Measurements from ENCODE around the gene INSRR.

INSRR gene

DNA sequence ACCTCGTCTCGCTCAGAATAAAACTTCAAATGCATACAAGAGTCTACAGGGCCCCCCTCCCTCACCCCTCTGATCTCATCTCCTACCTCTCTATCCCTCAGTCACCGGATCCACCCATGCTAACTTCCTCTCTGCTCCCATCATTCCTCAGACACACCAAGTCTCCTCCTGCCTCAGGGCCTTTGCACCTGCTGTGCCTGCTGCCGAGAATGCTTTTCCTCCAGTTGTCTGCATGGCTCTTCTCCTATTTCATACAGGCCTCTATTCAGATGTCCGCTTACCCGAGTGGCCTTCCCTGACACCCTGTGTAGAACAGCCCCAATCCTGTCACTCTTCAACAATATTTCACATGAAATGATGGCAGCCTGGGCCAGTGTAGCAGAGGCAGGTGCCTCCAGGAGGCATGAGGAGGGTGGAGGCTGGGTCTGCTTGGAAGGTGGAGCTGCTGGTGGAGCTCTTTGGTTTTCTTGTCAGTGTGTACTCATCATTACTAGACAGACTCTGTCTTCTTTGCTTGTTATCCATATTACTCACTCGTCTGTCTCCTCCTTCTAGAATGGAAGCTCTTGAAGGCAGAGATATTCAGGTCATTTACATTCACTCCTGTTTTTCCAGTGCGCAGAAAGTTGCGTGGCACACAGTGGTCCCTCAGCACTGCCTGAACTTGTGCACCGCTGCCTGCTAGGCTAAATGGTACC lies 46.5 kb downstream of the INSRR start:
- H3K4me3 ChIP-seq (ENCODE audit: low read length): no peak overlapping the region
- peaks cover 8% of the 10 kb centered on the region for H3K27me3 ChIP-seq (ENCODE audit: control insufficient read depth, insufficient read depth, low read length)
- no peaks in the 10 kb centered on the region for H3K9me3 ChIP-seq (ENCODE audit: control insufficient read depth, low read length)
- H3K36me3 ChIP-seq (ENCODE audit: control insufficient read depth, insufficient read depth, low read length): no peaks in the 10 kb centered on the region
- H3K9ac ChIP-seq (ENCODE audit: low read length): no peak overlapping the region
- H3K4me1 ChIP-seq (ENCODE audit: control insufficient read depth, insufficient read depth, low read length): peaks cover 26% of the 10 kb centered on the region

DNA sequence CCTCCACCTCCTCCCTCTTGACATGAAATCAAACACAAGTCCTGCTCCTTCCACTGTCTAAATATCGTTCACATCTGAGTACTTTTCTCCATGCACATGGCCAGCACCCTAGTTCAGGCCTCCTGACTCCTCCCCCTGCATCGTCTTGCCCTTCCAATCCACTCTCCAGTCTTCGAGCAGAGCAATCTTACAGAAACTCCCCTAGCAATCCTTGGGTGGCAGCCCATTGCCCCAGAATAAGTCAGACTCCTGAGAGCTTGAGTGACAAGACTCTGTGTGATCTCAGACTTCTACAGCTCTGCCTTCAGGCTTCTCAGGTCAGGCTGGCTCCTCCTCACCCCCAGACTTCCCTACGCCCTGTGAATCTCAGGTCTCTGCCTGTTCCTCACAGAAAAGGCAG lies 47.7 kb downstream of the INSRR start:
- no peak overlapping the region for H3K9ac ChIP-seq (ENCODE audit: low read length)
- no peaks in the 10 kb centered on the region for H3K36me3 ChIP-seq (ENCODE audit: control insufficient read depth, insufficient read depth, low read length)
- H3K4me3 ChIP-seq (ENCODE audit: low read length): no peak overlapping the region
- H3K27me3 ChIP-seq (ENCODE audit: control insufficient read depth, insufficient read depth, low read length): peaks cover 8% of the 10 kb centered on the region
- peaks cover 26% of the 10 kb centered on the region for H3K4me1 ChIP-seq (ENCODE audit: control insufficient read depth, insufficient read depth, low read length)
- H3K9me3 ChIP-seq (ENCODE audit: control insufficient read depth, low read length): no peaks in the 10 kb centered on the region

DNA sequence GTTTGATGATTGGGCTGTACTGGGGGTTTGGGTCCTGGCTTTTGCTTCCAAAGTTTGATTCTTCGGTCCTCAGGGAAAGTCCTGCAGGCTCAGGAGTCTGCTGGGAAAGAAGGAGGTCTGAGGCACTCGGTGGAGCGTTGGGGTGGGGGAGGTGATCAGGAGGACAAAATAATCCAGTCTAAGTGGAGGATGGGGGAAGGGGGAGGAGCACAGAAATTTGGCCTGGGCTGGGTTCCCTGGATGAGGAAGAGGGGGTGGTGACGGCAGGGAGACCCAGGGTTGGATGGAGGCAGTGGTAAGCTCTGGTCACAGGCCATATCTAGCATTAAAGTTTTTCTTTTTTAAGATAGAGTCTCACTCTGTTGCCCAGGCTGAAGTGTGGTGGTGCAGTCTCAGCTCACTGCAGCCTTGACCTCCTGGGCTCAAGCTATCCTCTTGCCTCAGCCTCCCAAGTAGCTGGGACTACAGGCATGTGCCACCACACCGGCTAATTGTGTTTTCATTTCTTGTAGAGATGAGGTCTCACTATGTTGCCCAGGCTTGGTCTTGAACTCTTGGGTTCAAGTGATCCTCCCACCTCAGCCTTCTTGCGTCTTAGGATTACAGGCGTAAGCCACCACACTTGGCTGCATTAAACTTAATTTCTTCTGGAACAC lies 49.1 kb downstream of the INSRR start:
- peaks cover 8% of the 10 kb centered on the region for H3K27me3 ChIP-seq (ENCODE audit: control insufficient read depth, insufficient read depth, low read length)
- no peaks in the 10 kb centered on the region for H3K36me3 ChIP-seq (ENCODE audit: control insufficient read depth, insufficient read depth, low read length)
- H3K4me3 ChIP-seq (ENCODE audit: low read length): no peak overlapping the region
- no peak overlapping the region for H3K9ac ChIP-seq (ENCODE audit: low read length)
- H3K9me3 ChIP-seq (ENCODE audit: control insufficient read depth, low read length): no peaks in the 10 kb centered on the region
- H3K4me1 ChIP-seq (ENCODE audit: control insufficient read depth, insufficient read depth, low read length): peaks cover 24% of the 10 kb centered on the region

DNA sequence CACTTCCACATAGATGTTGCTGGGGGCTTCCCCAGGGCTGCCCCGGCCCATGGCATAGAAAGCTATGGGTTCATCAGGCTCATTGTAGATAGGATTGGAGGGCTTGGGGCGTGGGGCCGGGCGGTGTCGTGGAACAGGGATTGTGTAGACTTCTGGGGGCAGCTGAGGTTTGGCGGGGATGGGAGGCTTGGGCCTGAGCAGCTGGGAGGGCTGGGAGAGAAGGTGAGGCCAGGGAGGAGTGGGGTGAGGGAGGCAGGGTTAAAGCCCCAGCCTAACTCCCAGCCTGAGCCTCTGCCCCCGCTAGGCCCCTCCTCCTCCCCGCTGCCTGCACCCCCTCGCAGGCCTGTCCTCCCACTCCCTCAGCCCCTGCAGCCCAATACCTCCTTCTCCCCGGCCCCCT lies 49.6 kb downstream of the INSRR start:
- H3K36me3 ChIP-seq (ENCODE audit: control insufficient read depth, insufficient read depth, low read length): no peaks in the 10 kb centered on the region
- H3K9me3 ChIP-seq (ENCODE audit: control insufficient read depth, low read length): no peaks in the 10 kb centered on the region
- H3K4me3 ChIP-seq (ENCODE audit: low read length): no peak overlapping the region
- peaks cover 24% of the 10 kb centered on the region for H3K4me1 ChIP-seq (ENCODE audit: control insufficient read depth, insufficient read depth, low read length)
- H3K9ac ChIP-seq (ENCODE audit: low read length): no peak overlapping the region
- peaks cover 8% of the 10 kb centered on the region for H3K27me3 ChIP-seq (ENCODE audit: control insufficient read depth, insufficient read depth, low read length)

DNA sequence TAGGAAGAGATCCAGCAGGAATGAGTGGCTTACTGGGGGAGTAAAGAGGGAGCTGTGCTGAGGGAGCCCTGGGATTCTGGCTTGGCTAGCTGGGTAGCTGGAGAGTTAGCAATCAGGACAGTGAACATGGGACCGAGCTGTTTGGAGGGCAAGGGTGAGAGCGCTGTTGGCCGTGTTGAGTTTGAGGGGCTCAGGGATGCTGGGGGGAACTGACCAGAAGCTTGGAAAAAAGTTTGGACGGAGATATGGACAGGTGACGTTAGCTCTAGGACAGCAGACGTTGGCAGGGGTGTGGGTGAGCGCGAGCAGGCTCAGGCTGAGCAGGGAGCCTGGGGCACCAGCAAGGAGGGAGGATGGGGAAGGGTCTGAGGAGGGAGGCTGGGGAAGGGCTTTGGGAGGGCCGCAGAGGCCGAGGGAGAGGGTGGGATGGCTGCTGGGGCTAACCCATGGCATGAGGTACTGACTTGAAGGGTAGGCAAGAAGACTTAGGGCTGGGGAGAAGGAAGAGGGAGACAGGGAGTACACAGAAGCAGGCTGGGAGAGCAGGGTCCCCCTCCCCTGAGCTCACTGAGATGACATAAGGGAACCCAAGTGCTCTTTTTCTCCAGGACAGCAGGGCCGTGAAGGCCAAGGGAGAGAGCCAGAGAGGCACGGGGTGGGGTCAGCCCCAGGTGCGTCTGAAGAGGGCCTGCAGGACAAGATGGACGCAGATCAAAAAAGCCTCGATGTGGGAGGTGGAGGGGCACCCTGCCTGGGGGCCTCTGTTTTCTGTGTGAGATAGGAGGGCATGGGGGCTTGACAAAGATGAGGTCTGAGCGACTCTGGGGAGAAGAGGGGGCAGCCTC lies 50.5 kb downstream of the INSRR start:
- Histone ChIP-seq H3K9ac (ENCODE audit: low read length) (no peak overlapping the region), H3K4me3 (ENCODE audit: low read length) (no peak overlapping the region), H3K36me3 (ENCODE audit: control insufficient read depth, insufficient read depth, low read length) (no peaks in the 10 kb centered on the region), H3K9me3 (ENCODE audit: control insufficient read depth, low read length) (no peaks in the 10 kb centered on the region), H3K27me3 (ENCODE audit: control insufficient read depth, insufficient read depth, low read length) (peaks cover 8% of the 10 kb centered on the region), H3K4me1 (ENCODE audit: control insufficient read depth, insufficient read depth, low read length) (peaks cover 19% of the 10 kb centered on the region)

DNA sequence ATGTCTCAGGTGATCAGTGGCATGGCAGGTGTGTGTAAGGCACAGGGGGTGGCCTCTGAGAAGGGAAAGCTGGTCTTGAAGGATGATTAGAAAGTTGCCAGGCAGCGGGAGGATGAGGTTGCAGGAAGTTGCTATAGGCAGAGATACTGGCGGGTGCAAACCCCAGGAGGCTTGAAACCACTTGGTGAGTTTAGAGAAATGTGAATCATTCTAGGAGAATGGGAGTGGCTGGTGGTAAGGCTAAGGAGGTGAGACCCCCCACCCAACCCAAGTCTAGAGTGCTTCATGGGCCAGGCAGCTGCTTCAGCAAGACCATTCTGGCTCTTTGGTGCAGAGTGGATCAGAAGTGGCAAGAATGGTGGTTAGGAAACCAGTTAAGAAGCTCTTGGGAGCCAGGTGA lies 51.3 kb downstream of the INSRR start:
- Histone ChIP-seq H3K9me3 (ENCODE audit: control insufficient read depth, low read length) (no peaks in the 10 kb centered on the region), H3K9ac (ENCODE audit: low read length) (no peak overlapping the region), H3K4me1 (ENCODE audit: control insufficient read depth, insufficient read depth, low read length) (peaks cover 11% of the 10 kb centered on the region), H3K27me3 (ENCODE audit: control insufficient read depth, insufficient read depth, low read length) (peaks cover 8% of the 10 kb centered on the region), H3K4me3 (ENCODE audit: low read length) (no peak overlapping the region), H3K36me3 (ENCODE audit: control insufficient read depth, insufficient read depth, low read length) (no peaks in the 10 kb centered on the region)

DNA sequence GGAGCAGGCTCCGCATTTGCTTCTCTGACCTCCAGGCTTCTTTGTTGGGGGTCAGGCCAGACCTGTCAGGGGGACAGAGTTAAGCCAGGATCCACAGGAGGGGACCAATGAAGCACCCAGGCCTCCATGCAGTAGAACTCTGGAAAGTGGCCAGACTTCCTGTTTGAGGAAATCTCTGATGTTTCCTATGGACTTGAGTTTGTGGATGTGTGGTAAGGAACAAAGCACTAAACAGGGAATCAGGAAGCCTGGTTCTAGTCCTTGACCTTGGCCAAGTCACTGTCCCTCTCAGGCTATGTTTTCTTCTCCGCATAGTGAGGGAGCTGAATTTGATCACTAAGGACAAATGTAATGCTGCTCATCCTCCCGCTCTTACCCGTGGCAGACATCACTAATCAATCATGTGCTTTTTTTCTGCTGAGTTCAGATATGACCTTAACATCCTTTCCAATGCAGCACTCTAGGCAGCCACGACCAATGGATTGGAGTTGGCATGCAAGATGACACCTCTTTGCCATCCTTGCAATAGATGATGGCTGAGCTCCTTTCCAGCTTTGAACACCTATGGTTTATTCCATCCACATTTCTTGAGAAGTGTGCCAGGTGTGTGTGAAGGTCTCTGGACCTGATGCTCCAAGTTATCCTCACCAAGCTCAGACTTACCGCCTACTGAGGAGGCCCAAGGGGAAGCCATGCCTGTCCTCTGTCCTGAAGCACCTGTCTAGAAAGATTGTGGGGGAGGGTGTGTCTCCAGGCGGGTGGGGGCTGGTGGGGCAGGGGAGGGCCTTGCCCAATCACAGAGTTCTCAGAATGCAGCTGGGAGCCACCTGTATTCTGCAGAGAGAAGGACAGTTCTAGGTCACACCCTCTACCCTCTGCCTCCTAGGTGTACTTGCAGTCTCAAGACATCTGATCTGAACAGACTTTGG lies 52.1 kb downstream of the INSRR start:
- H3K9ac ChIP-seq (ENCODE audit: low read length): no peak overlapping the region
- H3K36me3 ChIP-seq (ENCODE audit: control insufficient read depth, insufficient read depth, low read length): no peaks in the 10 kb centered on the region
- no peaks in the 10 kb centered on the region for H3K9me3 ChIP-seq (ENCODE audit: control insufficient read depth, low read length)
- peaks cover 11% of the 10 kb centered on the region for H3K4me1 ChIP-seq (ENCODE audit: control insufficient read depth, insufficient read depth, low read length)
- H3K4me3 ChIP-seq (ENCODE audit: low read length): no peak overlapping the region
- H3K27me3 ChIP-seq (ENCODE audit: control insufficient read depth, insufficient read depth, low read length): peaks cover 2% of the 10 kb centered on the region

DNA sequence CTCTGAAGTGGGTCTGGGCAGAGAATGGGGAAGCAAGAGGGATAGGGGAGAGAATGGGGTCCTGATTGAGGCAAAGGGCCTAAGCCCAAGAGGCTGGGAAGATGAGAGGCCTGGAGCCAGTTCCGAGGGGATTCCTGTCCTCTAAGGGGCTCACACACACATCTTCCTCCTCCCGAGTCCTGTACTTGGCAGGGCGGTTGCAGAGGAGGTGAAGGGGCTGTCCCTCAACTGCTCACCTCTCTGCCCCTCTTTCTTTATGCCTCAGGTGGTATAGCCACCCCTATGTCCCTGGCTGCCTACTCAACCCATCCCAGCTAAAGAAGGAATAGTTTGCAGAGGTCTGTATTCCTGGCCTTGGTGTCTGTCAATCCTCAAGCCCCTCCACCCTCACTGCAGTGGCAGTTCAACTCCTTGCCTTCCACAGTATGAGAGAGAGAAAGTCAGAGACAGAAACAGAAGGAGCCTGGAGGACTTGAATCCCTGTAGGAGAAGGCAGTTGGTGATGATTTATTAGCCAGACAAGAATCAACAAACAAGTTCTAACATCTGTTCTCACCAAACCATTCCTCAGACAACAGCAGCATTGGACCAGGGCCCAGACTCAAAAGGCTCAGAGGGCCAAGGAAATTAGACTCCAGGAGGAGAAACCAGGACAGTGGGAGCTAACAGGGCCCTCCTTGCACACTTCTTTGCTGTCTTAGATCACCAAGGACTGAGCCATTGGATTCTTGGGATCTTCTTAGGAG lies 53.0 kb downstream of the INSRR start:
- H3K36me3 ChIP-seq (ENCODE audit: control insufficient read depth, insufficient read depth, low read length): no peaks in the 10 kb centered on the region
- H3K27me3 ChIP-seq (ENCODE audit: control insufficient read depth, insufficient read depth, low read length): no peaks in the 10 kb centered on the region
- no peak overlapping the region for H3K4me3 ChIP-seq (ENCODE audit: low read length)
- no peak overlapping the region for H3K9ac ChIP-seq (ENCODE audit: low read length)
- peaks cover 11% of the 10 kb centered on the region for H3K4me1 ChIP-seq (ENCODE audit: control insufficient read depth, insufficient read depth, low read length)
- no peaks in the 10 kb centered on the region for H3K9me3 ChIP-seq (ENCODE audit: control insufficient read depth, low read length)

DNA sequence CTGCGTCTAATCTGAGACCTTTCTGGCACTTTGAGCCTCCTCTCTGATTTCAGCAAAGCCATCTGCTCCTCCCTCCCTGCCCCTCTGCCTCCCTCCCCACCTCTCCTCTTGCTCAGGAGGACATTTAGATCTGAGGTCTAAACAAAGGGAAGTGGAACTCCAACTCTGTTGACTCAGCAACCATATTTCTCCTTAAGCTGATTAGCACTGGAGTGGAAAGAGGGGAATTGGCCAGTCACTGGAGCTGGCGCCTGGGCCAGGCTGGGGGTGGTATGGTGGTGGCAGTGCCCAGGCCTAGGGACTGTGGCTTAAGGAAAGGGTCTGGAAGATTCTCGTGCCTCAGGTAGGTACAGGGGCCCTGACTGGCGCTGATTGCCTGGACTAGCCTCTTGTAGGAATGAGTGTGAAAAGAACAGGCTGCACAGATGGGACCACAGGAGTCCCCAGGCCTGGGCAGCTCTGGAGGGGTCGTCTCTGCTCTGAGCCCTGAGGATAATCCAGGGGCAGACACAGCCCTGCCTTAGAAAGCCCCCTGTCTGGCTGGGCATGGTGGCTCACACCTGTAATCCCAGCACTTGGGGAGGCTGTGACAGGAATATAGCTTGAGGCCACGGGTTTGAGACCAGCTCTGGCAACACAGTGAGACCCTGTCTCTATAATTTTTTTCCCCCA lies 54.2 kb downstream of the INSRR start:
- Histone ChIP-seq H3K4me1 (ENCODE audit: control insufficient read depth, insufficient read depth, low read length) (peaks cover 11% of the 10 kb centered on the region), H3K36me3 (ENCODE audit: control insufficient read depth, insufficient read depth, low read length) (no peaks in the 10 kb centered on the region), H3K4me3 (ENCODE audit: low read length) (no peak overlapping the region), H3K9me3 (ENCODE audit: control insufficient read depth, low read length) (no peaks in the 10 kb centered on the region), H3K27me3 (ENCODE audit: control insufficient read depth, insufficient read depth, low read length) (no peaks in the 10 kb centered on the region), H3K9ac (ENCODE audit: low read length) (no peak overlapping the region)

DNA sequence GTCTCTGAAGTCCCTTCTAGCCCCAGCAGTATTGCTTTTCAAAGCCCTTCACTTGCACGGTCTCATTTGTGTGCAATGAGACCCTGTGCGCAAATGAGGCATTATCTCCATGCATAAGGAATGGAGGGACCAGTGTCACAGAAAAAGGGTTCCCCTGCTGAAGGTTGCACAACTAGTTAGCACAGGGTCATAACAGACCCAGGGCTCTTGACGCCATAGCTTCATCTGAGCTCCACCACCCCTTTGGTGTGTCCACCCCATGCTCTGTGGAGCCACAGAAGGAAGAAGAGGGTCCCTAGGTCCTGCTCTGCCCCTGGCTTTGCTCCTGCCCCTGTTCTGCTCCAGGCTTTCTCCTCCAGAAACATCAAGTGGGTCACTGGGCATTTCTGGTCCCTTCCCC lies 54.9 kb downstream of the INSRR start:
- Histone ChIP-seq H3K9me3 (ENCODE audit: control insufficient read depth, low read length) (no peaks in the 10 kb centered on the region), H3K4me3 (ENCODE audit: low read length) (no peak overlapping the region), H3K9ac (ENCODE audit: low read length) (no peak overlapping the region), H3K4me1 (ENCODE audit: control insufficient read depth, insufficient read depth, low read length) (peaks cover 11% of the 10 kb centered on the region), H3K27me3 (ENCODE audit: control insufficient read depth, insufficient read depth, low read length) (no peaks in the 10 kb centered on the region), H3K36me3 (ENCODE audit: control insufficient read depth, insufficient read depth, low read length) (no peaks in the 10 kb centered on the region)
